ENCODE results near the gene TSPAN9. TPM values are rescaled to one million over a fixed set of nuclear protein-coding genes. Genes with fewer than 3 reads are reported as not detected.

Gene TSPAN9
- total RNA-seq, 6 donors from 2014 or later: 25.2 to 62.9 (median 44.2) TPM

- H3K36me3 ChIP-seq: peaks cover 0 to 5% (median 0%) of the 10 kb centered on the region in 4 donors
- H3K9me3 ChIP-seq: no peaks in the 10 kb centered on the region
- DNase-seq: no peak
- H3K4me3 ChIP-seq: no peak overlapping the region
- peak overlapping the region in 1 of 4 donors; percentile 87 for H3K27ac ChIP-seq
- H3K27me3 ChIP-seq: no peaks in the 10 kb centered on the region
- no peak for ATAC-seq (ENCODE audit: low FRiP score in 2 of 2)
- 92 to 96% methylated on average over 4 of the region's 4 CpGs for WGBS, 2 donors
- peaks cover 20 to 52% (median 34%) of the 10 kb centered on the region in 4 donors for H3K4me1 ChIP-seq
- TF ChIP-seq EP300 (IDR thresholded peaks at IDR 0.05) (no peak), POLR2AphosphoS5 (IDR thresholded peaks at IDR 0.05) (no peak), CTCF (IDR thresholded peaks at IDR 0.05) (no peak), POLR2A (IDR thresholded peaks at IDR 0.05) (no peak)
Measured at GRCh38 chr12:3114671-3115070, 37.5 kb downstream of the TSPAN9 start.

GRCh38 chr12:3115078-3115477 is 37.9 kb downstream of the TSPAN9 start:
- Histone ChIP-seq H3K36me3 (peaks cover 0 to 5% (median 0%) of the 10 kb centered on the region in 4 donors), H3K27ac (peak overlapping the region in 3 of 4 donors; percentile 21 to 87 (median 40)), H3K9me3 (no peaks in the 10 kb centered on the region), H3K4me1 (peaks cover 20 to 52% (median 38%) of the 10 kb centered on the region in 4 donors), H3K4me3 (no peak overlapping the region), H3K27me3 (no peaks in the 10 kb centered on the region)
- DNase-seq: no peak
- 93 to 94% methylated on average over 3 of the region's 3 CpGs for WGBS, 2 donors
- no peak for ATAC-seq (ENCODE audit: low FRiP score in 2 of 2)
- TF ChIP-seq CTCF (IDR thresholded peaks at IDR 0.05) (no peak), POLR2A (IDR thresholded peaks at IDR 0.05) (no peak), POLR2AphosphoS5 (IDR thresholded peaks at IDR 0.05) (no peak), EP300 (IDR thresholded peaks at IDR 0.05) (no peak)

- Histone ChIP-seq H3K27ac (peak overlapping the region; percentile 64 to 87 (median 76)), H3K4me3 (no peak overlapping the region), H3K4me1 (peaks cover 21 to 52% (median 41%) of the 10 kb centered on the region in 4 donors), H3K9me3 (no peaks in the 10 kb centered on the region), H3K36me3 (peaks cover 0 to 5% (median 0%) of the 10 kb centered on the region in 4 donors), H3K27me3 (no peaks in the 10 kb centered on the region)
- TF ChIP-seq EP300 (IDR thresholded peaks at IDR 0.05) (no peak), CTCF (IDR thresholded peaks at IDR 0.05) (peak in 1 of 6 experiments; percentile 14)
- ATAC-seq (ENCODE audit: low FRiP score in 2 of 2): no peak
- DNase-seq: no peak
- WGBS, 2 donors: 56 to 68% methylated on average over 17 to 19 of the region's 19 CpGs
Measured at GRCh38 chr12:3116106-3116844, 39.1 kb downstream of the TSPAN9 start.

- WGBS, 2 donors: 18 to 28% methylated on average over 8 to 10 of the region's 10 CpGs
- TF ChIP-seq POLR2AphosphoS5 (IDR thresholded peaks at IDR 0.05): peak in 1 of 2 donors; percentile 41
- TF ChIP-seq POLR2A (IDR thresholded peaks at IDR 0.05): no peak
- TF ChIP-seq EP300 (IDR thresholded peaks at IDR 0.05): peak in 2 of 4 donors; percentile 43 to 88
- H3K27me3 ChIP-seq: no peaks in the 10 kb centered on the region
- no peak for ATAC-seq (ENCODE audit: low FRiP score in 2 of 2)
- peak overlapping the region; percentile 64 to 87 (median 80) for H3K27ac ChIP-seq
- peaks cover 24 to 52% (median 41%) of the 10 kb centered on the region in 4 donors for H3K4me1 ChIP-seq
- H3K36me3 ChIP-seq: peaks cover 0 to 5% (median 0%) of the 10 kb centered on the region in 4 donors
- no peak for DNase-seq
- no peaks in the 10 kb centered on the region for H3K9me3 ChIP-seq
- H3K4me3 ChIP-seq: no peak overlapping the region
Measured at GRCh38 chr12:3117144-3117581, 40.0 kb downstream of the TSPAN9 start.

GRCh38 chr12:3117591-3118015 is 40.4 kb downstream of the TSPAN9 start:
- 80 to 85% methylated on average over 2 to 3 of the region's 3 CpGs for WGBS, 2 donors
- peak overlapping the region; percentile 64 to 87 (median 80) for H3K27ac ChIP-seq
- H3K27me3 ChIP-seq: no peaks in the 10 kb centered on the region
- H3K36me3 ChIP-seq: peaks cover 0 to 5% (median 0%) of the 10 kb centered on the region in 4 donors
- no peak for ATAC-seq (ENCODE audit: low FRiP score in 2 of 2)
- H3K9me3 ChIP-seq: no peaks in the 10 kb centered on the region
- peaks cover 28 to 57% (median 43%) of the 10 kb centered on the region in 4 donors for H3K4me1 ChIP-seq
- DNase-seq: no peak
- H3K4me3 ChIP-seq: no peak overlapping the region
- TF ChIP-seq CTCF (IDR thresholded peaks at IDR 0.05) (no peak), POLR2AphosphoS5 (IDR thresholded peaks at IDR 0.05) (no peak), POLR2A (IDR thresholded peaks at IDR 0.05) (no peak), EP300 (IDR thresholded peaks at IDR 0.05) (no peak)
